Left colon (tissue), 2 donors: ENCODE data around the gene CNNM2. TPM values are rescaled to one million over a fixed set of nuclear protein-coding genes. Genes with fewer than 3 reads are reported as not detected.

Source experiments
- ATAC-seq: fragments of 200-7000 bp; cut with Tn5 transposase; one replicate; pipeline ENCODE4 v1.9.1; 2020; ENCODE audit warnings: mild to moderate bottlenecking, moderate library complexity
- DNase-seq, 2 donors: peaks; one replicate each; pipeline ENCODE4 v3.0.0-alpha.2; 2020
- intact Hi-C, 2 donors: fragments of 100-400 bp; cut with DNase I in 1 of 2; cut with micrococcal nuclease in 1 of 2; formaldehyde crosslinking; loops; one replicate each; pipeline versions ENCODE4 v1.11.2 to v1.14.0; 2022; cut with DNase I, micrococcal nuclease
- total RNA-seq, 2 donors: library from RNA; stranded (reverse); fragmentation: NEBNext Ultra II Directional; extraction: Animal tissue kit (Norgen Biotek cat#: 25700); gene quantifications; one replicate each; pipeline ENCODE4 v1.2.1, GENCODE V29; 2021
- donor health status: DM: no; HTN: no; CAD: no.
- donor health status: DM: yes; HTN: yes; CAD: no.

The CNNM2 gene
- total RNA-seq, 2 donors from 2014 or later: 34.5 to 38.6 TPM

GRCh38 chr10:103080891-103081581 lies 162.9 kb downstream of the CNNM2 start:
- DNase-seq: no peak
- intact Hi-C loops: no loop called here
- no peak for ATAC-seq

- intact Hi-C loops: no loop called here
- ATAC-seq (peak; percentile 16), DNase-seq (no peak)
Measured at GRCh38 chr10:103082683-103083082, 164.6 kb downstream of the CNNM2 start.

DNA sequence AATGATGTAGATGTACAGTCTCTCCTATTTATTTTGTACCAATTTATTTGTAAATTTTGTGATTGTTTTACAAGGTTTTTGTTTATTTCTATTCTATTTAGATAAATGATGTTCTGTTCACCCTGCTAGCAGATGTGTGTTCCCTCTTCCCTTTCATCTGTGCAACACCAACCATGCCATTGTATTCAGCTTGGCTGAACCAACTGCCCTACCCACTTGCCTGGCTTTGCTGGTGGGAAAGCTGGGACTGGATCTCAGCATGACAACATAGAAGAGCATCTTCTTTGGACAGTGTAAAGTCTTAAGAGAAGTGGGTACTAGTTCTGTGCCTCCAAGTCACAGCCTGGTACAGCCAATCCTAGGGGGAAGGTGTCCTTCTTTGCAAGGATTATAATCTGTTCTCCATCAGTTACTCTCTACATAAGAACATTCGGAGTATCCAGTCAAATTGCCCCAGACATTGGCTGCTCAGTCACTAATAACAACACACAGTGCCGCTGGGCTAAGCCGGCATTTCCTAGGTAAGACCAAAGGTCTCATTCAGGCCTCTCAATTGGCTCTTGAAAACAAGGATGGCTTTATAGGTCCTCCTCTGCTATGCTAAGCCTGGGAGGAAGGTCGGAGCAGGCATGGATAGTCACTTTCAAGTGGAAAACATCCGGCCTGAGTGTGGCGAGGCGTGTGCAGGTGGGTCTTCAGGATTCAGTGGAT lies 165.3 kb downstream of the CNNM2 start:
- intact Hi-C loops: no loop called here
- ATAC-seq (peak; percentile 14), DNase-seq (no peak)

GRCh38 chr10:103083977-103084320 lies 165.9 kb downstream of the CNNM2 start:
- ATAC-seq: peak; percentile 3
- no peak for DNase-seq
- intact Hi-C loops: no loop called here

- intact Hi-C loops: no loop called here
- DNase-seq (no peak), ATAC-seq (no peak)
Measured at GRCh38 chr10:103086261-103086660, 168.2 kb downstream of the CNNM2 start.

GRCh38 chr10:103086799-103087198 lies 168.7 kb downstream of the CNNM2 start:
- intact Hi-C loops: no loop called here
- DNase-seq (no peak), ATAC-seq (no peak)

DNA sequence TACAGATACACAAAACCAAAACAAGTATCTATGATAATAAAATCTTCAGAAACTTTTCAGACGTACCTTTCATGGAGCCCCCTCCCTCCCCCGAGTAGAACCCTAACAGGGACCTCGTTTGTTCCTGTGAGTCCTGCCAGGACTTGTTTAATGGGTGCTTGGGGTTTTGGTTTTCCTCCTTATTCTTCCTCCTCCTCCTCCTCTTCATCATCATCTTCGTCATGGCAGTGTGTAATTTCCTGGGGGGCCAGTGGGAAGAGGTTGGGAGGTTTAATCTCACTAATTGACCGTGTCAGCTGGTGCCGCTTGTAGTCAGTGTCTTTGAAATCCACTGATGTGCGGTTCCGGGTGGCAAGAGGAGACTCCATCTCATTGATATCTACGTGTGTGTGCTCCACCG lies 171.4 kb downstream of the CNNM2 start:
- no peak for DNase-seq
- no peak for ATAC-seq
- intact Hi-C loops: no loop called here

DNA sequence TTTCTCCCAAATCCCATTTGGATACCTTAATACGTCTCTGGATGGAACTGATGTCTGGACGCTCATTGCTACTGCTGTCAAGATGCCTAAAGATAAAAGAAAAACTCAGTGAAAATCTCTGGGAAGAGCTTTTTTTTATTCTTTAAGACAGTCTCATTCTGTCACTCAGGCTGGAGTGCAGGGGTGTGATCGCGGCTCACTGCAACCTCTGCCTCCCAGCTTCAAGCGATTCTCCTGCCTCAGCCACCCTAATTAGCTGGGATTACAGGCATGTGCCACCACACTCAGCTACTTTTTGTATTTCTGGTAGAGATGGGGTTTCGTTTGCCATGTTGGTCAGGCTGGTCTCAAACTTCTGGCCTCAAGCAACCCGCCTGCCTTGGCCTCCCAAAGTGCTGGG lies 172.8 kb downstream of the CNNM2 start:
- no peak for ATAC-seq
- intact Hi-C loops: no loop called here
- DNase-seq: no peak

DNA sequence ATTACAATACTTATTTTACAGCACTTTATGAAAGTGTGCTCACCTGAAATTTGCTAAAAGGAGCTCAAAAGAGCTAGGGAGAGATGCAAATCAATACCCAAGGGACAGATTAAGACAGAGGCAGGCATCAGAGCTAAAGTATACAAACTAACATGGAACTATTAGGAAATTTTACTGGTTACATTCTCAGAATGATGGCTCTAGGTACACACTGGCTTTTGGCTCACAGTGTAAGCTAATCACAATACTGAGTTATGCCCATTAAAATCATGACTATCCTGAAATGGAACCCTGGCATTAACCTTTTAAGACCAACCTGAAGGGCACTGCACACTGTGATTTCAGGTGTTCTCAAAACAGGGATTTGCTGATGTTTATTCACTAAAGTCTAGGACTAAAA lies 176.9 kb downstream of the CNNM2 start:
- ATAC-seq (no peak), DNase-seq (no peak)
- intact Hi-C loops: no loop called here

DNA sequence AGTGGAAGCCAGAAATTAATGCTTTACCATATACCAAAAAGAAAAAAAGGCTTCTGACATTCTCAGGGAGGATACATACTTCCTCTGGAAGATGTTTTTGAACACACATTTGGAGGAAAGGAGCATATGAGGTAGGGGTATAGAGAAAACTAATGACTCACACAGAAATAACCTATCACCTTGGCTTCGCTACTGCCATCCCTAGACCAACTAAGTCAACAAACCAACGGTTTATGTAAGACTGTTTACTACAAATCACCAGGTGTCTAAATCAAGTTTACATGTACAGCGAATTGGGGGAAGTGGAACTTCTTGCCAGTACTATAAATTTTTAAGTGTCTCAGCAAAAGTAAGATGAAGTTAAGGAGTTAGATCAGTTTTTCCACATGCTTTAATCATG lies 178.0 kb downstream of the CNNM2 start:
- no peak for DNase-seq
- no peak for ATAC-seq
- intact Hi-C loops: no loop called here

DNA sequence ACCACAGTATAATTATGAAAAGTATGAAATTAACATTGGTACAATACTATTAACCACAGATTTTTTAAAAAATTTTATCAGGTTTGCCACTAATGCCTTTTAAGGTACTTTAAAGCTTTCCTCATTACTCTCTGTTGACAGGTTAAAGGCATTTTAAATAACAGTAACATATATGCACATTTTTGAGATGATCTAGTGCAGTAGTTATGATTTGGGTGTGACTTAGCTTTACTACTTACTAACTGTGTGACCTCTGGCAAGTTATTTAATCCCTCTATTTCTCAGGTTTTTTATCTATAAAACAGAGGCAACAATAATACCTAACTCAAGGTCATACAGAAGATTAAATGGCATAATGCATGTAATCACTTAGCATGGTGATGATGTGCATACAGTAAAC lies 180.1 kb downstream of the CNNM2 start:
- DNase-seq (no peak), ATAC-seq (peak; percentile 30)
- intact Hi-C loops: no loop called here

GRCh38 chr10:103100620-103101019 lies 182.5 kb downstream of the CNNM2 start:
- ATAC-seq (no peak), DNase-seq (no peak)
- intact Hi-C loops: no loop called here

DNA sequence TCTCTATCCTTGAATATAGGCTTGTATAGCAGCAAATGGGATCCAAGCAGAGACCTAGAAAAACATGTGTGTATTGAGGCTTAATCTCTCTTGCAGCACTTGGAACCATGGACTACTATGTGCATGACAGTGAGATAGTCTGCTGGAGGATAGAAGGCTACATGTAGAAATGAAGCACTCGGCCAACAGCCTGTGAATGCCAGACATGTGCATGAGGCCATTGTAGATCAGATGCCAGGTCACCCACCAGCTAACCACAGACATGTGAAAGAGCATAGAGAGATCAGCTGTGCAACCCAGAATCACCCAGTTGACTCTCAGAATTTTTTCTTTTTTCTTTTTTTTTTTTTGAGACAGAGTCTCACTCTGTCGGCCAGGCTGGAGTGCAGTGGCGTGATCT lies 184.1 kb downstream of the CNNM2 start:
- DNase-seq (no peak), ATAC-seq (no peak)
- intact Hi-C loops: no loop called here

DNA sequence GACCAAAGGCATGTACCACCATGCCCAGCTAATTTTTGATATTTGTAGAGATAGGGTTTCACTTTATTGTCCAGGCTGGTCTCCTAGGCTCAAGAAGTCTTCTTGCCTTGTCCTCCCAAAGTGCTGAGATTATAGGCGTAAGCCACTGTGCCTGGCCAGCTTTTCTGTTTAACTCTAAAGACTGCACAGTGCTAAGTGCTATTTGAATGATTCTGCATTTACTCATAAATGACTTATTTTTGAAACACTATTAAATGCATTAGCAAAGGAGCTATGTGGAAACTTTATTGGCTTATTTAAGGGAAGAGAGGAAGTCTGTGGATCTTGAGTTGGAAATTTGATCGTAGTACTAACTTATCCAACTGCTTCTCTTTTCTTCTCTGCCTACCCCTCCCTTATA lies 185.9 kb downstream of the CNNM2 start:
- intact Hi-C loops: no loop called here
- ATAC-seq (no peak), DNase-seq (no peak)

DNA sequence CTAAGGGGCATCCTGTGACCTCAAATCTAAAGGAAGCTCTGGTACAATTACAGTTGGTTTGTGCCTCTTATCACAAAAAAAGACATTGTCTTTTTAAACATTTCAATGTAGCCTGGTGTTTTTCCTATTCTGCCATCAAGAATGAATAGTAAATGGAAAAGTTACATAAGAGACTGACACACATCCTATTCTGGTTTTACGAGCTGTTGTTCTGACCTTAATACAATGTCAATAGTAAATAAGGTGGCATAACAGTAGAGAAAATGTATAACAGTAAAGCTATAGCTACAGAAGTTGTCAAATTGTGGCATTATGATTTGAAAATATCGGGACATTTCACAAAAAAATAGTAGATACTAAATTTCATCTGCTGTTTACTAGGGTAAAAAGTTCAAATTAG lies 186.6 kb downstream of the CNNM2 start:
- DNase-seq: no peak
- no peak for ATAC-seq
- intact Hi-C loops: no loop called here

DNA sequence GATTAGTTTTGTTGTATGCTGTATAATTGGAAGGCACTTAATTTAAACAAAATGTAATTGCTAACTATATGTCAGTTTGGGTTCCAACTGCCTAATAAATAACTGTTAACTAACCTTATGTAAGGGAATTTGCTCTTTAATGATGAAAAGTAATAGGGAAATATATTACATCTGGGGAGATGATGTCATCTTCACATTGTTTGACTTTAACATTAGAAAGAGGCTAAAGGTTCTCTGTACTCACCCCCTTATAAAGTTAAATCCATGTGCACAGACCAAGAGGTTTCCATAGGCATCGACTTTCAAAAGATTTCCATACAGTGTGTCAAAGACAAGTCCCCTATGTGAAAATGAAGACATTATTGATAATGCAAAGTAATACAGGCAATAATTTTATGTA lies 187.4 kb downstream of the CNNM2 start:
- intact Hi-C loops: no loop called here
- ATAC-seq: no peak
- DNase-seq: no peak

DNA sequence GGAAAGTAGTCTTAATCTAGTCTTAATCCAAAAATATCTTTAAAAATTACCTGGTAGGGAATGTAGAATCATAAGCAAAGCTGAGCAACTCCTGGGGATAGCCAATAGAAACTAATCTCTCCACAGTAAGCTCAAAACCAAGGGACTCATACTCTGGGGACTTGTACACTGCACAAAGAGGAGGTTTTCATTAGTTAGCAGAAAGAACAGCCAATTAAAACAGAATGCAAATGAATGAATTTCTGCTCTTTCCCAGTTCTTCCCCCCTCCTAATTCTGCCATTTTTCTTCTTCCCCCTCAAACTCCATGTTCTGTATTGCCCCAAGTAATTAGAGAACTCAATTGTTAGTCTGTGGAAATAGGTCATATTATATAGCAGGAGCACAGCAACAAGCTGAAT lies 188.4 kb downstream of the CNNM2 start:
- intact Hi-C loops: no loop called here
- no peak for ATAC-seq
- no peak for DNase-seq

DNA sequence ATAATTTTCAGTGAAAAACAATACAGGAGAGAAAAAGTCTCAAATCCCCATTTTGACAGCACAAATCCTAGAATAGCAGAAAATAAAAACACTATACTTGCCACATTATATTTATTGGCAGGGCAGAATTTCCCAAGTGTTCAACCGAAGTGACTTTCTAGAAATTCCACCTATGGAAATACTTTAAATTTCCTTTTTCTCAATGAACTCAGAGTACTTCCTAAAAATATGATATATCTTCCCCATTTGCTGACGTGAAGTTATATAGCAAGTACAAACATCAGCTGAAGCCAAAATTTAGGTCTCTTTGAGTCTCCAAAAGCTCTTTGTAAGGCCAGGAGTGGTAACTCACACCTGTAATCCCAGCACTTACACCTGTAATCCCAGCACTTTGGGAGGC lies 191.7 kb downstream of the CNNM2 start:
- intact Hi-C loops: no loop called here
- no peak for DNase-seq
- ATAC-seq: no peak

- intact Hi-C loops: no loop called here
- DNase-seq: no peak
Measured at GRCh38 chr10:103110407-103110806, 192.3 kb downstream of the CNNM2 start.

DNA sequence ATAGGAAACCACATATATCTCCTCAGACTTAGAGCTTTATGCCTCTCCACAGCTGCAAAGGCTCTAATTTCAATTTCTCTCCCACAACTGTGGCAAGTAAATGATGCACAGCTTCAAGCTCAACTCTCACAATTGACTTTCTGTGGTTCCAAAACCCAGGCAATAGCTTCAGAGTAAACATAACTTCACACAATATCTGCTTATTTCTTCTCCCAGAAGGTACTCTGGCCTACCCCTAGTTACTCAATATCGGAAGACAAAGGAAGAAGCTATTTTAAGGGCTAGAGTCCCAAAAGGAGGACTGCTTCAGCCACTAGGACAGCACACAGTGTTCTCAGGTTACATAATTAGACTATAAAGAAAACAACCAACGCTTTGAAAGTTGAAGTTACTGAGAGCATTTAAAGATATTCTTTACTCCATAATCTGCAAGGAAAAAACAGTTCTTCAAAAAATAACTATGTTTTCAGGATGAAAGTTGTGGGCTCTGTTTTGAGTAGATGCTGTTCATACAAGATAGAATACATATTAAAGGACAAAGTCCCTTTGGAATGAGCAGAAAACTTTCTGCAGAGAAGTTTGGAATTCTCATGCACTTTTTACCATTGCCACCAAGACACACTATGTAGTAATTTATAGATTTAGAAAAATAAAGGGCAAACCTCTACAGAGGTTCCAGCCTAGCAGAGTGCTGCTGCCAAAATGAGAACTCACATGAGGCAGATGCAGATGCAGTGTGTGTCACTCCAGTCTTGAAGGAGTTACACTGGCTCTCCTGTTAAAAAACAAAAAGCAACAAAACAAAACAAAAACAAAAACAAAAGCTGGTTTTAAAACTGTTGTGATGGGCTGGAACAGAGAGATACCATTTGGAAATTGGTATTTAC lies 193.2 kb downstream of the CNNM2 start:
- intact Hi-C loops: no loop called here
- ATAC-seq (no peak), DNase-seq (no peak)

More at GRCh38 chr10:103110407-103110806, 192.3 kb downstream of the CNNM2 start:
- ATAC-seq: no peak
